ENCODE measurements around the gene CMTM8.

CMTM8 gene

DNA sequence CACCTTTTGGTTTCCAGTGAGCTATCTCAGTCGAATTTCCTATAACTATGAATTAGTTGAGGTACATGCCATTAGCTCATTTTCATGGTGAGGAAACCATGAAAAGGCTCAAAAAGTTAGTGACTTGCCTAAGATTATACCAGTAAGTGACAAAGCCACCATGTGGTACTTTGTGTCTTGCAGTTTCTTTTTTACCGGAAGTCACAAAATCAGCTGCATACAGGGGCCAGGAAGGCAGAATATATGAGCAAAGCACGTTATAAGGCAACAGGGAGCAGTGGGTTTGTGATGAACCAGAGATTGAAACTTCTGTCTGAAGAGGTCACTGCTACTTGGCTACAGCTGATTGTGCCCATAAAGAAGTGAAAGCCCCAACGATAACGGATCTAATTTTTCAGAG, 50.3 kb downstream of the CMTM8 start:
- no peak overlapping the region for H3K9ac ChIP-seq
- TF ChIP-seq, protein P1, sequence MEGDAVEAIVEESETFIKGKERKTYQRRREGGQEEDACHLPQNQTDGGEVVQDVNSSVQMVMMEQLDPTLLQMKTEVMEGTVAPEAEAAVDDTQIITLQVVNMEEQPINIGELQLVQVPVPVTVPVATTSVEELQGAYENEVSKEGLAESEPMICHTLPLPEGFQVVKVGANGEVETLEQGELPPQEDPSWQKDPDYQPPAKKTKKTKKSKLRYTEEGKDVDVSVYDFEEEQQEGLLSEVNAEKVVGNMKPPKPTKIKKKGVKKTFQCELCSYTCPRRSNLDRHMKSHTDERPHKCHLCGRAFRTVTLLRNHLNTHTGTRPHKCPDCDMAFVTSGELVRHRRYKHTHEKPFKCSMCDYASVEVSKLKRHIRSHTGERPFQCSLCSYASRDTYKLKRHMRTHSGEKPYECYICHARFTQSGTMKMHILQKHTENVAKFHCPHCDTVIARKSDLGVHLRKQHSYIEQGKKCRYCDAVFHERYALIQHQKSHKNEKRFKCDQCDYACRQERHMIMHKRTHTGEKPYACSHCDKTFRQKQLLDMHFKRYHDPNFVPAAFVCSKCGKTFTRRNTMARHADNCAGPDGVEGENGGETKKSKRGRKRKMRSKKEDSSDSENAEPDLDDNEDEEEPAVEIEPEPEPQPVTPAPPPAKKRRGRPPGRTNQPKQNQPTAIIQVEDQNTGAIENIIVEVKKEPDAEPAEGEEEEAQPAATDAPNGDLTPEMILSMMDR (conservative IDR thresholded peaks at IDR 0.05; ENCODE audit: low read depth, low read length), result no peak

GRCh38 chr3:32290619-32291018, 52.1 kb downstream of the CMTM8 start:
- TF ChIP-seq, protein P1 (conservative IDR thresholded peaks at IDR 0.05; ENCODE audit: low read depth, low read length), result no peak
- H3K9ac ChIP-seq, result no peak overlapping the region

More for the DNA sequence above, 50.3 kb downstream of the CMTM8 start:
- Histone ChIP-seq H2AFZ (ENCODE audit: low read depth) (no peak overlapping the region), H3K4me2 (no peak overlapping the region), H3K79me2 (ENCODE audit: insufficient read depth, low read depth) (no peaks in the 10 kb centered on the region), H3K27ac (no peak overlapping the region), H3K4me1 (ENCODE audit: low read depth, poor library complexity, severe bottlenecking) (no peaks in the 10 kb centered on the region), H3K27me3 (ENCODE audit: insufficient read depth, low read depth) (no peaks in the 10 kb centered on the region), H3K36me3 (ENCODE audit: insufficient read depth) (no peaks in the 10 kb centered on the region), H4K20me1 (ENCODE audit: insufficient read depth) (no peaks in the 10 kb centered on the region), H3K4me3 (IDR thresholded peaks at IDR 0.05; ENCODE audit: insufficient read depth, low read depth, low read length) (no peak overlapping the region)

GRCh38 chr3:32292085-32292796, 53.8 kb downstream of the CMTM8 start:
- Histone ChIP-seq H3K9ac (no peak overlapping the region), H3K4me3 (IDR thresholded peaks at IDR 0.05; ENCODE audit: insufficient read depth, low read depth, low read length) (no peak overlapping the region), H3K27ac (no peak overlapping the region), H3K36me3 (ENCODE audit: insufficient read depth) (no peaks in the 10 kb centered on the region), H3K79me2 (ENCODE audit: insufficient read depth, low read depth) (no peaks in the 10 kb centered on the region), H4K20me1 (ENCODE audit: insufficient read depth) (no peaks in the 10 kb centered on the region), H3K4me1 (ENCODE audit: low read depth, poor library complexity, severe bottlenecking) (peaks cover 6% of the 10 kb centered on the region), H3K27me3 (ENCODE audit: insufficient read depth, low read depth) (no peaks in the 10 kb centered on the region), H2AFZ (ENCODE audit: low read depth) (no peak overlapping the region), H3K4me2 (no peak overlapping the region)
- TF ChIP-seq, protein P1 (conservative IDR thresholded peaks at IDR 0.05; ENCODE audit: low read depth, low read length), result no peak

More at GRCh38 chr3:32290619-32291018, 52.1 kb downstream of the CMTM8 start:
- Histone ChIP-seq H3K4me3 (IDR thresholded peaks at IDR 0.05; ENCODE audit: insufficient read depth, low read depth, low read length) (no peak overlapping the region), H3K4me1 (ENCODE audit: low read depth, poor library complexity, severe bottlenecking) (no peaks in the 10 kb centered on the region), H3K36me3 (ENCODE audit: insufficient read depth) (no peaks in the 10 kb centered on the region), H3K27me3 (ENCODE audit: insufficient read depth, low read depth) (no peaks in the 10 kb centered on the region), H2AFZ (ENCODE audit: low read depth) (no peak overlapping the region), H3K27ac (no peak overlapping the region), H4K20me1 (ENCODE audit: insufficient read depth) (no peaks in the 10 kb centered on the region), H3K4me2 (no peak overlapping the region), H3K79me2 (ENCODE audit: insufficient read depth, low read depth) (no peaks in the 10 kb centered on the region)

DNA sequence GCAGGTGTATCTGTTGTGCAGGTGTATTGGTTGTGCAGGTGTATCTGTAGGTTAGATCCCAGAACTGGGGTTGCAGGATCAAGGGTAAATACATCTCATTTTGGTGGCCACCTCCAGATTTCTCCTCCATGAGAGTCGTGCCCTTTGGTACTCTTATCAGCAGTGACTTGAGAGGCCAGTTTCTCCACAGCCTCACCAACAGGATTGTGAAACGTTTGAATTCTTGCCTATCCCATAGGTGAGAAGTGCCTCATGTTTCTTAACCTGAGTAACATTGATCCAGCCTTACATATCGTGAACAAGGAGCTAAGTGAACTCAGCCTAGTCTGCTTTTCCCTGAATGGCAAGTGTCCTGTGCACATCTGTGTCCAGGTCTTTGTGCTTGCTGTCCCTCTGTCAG, 55.4 kb downstream of the CMTM8 start:
- TF ChIP-seq, protein P1 (conservative IDR thresholded peaks at IDR 0.05; ENCODE audit: low read depth, low read length), result no peak
- H3K27ac ChIP-seq, result no peak overlapping the region
- H3K4me1 ChIP-seq (ENCODE audit: low read depth, poor library complexity, severe bottlenecking), result peaks cover 6% of the 10 kb centered on the region
- no peak overlapping the region for H2AFZ ChIP-seq (ENCODE audit: low read depth)
- H3K79me2 ChIP-seq (ENCODE audit: insufficient read depth, low read depth), result no peaks in the 10 kb centered on the region
- H3K4me2 ChIP-seq, result no peak overlapping the region
- no peak overlapping the region for H3K4me3 ChIP-seq (IDR thresholded peaks at IDR 0.05; ENCODE audit: insufficient read depth, low read depth, low read length)
- H3K36me3 ChIP-seq (ENCODE audit: insufficient read depth), result no peaks in the 10 kb centered on the region
- H3K9ac ChIP-seq, result no peak overlapping the region
- no peaks in the 10 kb centered on the region for H3K27me3 ChIP-seq (ENCODE audit: insufficient read depth, low read depth)
- no peaks in the 10 kb centered on the region for H4K20me1 ChIP-seq (ENCODE audit: insufficient read depth)

Measured in KMS-11 (cell line).